Measurements from ENCODE around the gene SRPRB.
"Not testable (repeated sequence)": the region's sequence is repeated elsewhere in the genome, so short reads cannot be mapped to it uniquely, and the experiment has no call there.

The SRPRB gene

GRCh38 chr3:133779626-133780203 lies 25.9 kb upstream of the SRPRB start:
- DNase-seq: no peak

DNA sequence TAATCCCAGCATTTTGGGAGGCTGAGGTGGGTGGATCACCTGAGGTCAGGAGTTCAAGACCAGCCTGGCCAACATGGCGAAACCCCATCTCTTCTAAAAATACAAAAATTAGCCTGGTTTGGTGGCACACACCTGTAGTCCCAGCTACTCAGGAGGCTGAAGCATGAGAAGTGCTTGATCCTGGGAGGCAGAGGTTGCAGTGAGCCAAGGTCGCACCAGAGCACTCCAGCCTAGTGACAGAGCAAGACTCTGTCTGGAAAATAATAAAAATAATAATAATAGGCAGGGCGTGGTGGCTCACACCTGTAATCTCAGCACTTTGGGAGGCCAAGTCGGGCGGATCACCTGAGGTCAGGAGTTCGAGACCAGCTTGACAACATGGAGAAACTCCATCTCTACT lies 24.9 kb upstream of the SRPRB start:
- DNase-seq: not testable (repeated sequence)

- no peak for DNase-seq
Observed at GRCh38 chr3:133781570-133781969, 24.0 kb upstream of the SRPRB start.

GRCh38 chr3:133782454-133782853 lies 23.2 kb upstream of the SRPRB start:
- no peak for DNase-seq

GRCh38 chr3:133783762-133784161 lies 21.9 kb upstream of the SRPRB start:
- DNase-seq: no peak

GRCh38 chr3:133788024-133788423 lies 17.6 kb upstream of the SRPRB start:
- DNase-seq: no peak

- no peak for DNase-seq
Observed at GRCh38 chr3:133792171-133792763, 13.3 kb upstream of the SRPRB start.

DNA sequence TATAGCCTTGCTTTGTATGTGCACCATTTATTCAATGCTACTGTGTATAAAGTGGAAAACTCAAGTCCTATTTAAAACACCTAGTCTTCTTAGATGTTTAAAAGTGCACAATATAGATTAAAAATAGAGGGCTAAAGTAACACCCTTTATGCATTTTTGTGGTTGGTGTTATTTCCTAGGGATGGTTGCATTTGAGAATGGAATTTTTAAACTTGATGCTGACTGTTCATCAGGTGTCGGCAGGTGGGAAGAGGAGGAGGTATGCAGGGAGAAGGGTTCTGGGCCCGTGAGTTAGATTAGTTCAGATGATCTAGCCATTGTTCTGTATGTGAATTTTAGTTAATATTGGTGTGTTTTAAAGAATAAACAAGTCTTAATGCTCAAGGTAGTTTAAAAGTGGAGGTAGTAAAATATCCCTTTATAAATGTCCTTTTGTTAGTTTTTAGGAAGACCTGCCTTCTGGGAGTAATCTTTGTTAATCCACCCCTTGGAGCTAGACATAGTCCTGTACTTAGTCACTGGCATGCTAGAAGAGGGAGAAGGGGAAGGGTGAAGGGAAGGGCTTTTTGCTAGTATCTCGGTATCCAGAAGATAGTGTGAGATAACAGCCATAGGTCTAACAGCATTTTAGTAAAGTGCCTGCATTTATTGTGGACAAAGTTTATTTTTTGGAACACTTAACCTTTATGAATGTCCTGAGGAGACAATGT lies 8.1 kb upstream of the SRPRB start:
- DNase-seq: no peak

DNA sequence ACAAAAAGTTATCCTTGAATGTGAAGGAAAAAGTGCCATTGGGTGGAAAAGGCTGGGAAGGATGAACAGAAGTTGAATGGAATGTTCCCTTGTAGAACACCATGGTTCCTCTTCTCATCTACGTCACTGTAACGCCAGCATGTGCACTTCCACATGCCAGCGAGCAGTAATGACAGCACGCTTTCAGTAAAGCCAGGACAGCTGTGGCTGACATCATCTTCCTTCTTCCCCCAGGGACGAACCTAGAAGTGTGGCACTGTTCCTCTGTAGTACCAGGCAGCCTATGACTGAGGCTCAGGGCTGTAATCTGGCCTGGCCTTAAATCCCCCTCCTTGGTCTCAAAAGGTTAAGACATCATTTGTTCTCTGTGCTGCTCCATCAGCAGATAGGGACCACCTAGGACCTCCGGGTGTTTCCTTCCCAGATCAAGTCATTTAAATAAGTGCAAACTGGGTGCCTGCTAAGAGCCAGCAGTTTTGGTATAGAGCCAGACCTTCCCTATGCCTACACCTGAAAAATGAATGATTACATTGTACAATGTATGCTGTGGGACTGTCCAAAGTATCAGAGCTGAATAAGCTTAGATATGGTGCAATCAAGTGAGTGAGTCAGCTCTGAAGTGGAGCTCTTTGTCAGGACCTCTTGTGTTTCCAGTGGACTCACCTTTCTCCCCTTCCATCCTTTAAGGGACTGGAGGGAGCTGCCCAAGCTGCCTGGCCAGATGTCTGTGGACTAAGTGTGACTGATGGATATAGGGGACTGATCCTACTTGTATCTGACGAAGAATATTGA lies 5.6 kb upstream of the SRPRB start:
- DNase-seq: no peak

- no peak for DNase-seq
Observed at GRCh38 chr3:133803469-133803868, 2.1 kb upstream of the SRPRB start.

DNA sequence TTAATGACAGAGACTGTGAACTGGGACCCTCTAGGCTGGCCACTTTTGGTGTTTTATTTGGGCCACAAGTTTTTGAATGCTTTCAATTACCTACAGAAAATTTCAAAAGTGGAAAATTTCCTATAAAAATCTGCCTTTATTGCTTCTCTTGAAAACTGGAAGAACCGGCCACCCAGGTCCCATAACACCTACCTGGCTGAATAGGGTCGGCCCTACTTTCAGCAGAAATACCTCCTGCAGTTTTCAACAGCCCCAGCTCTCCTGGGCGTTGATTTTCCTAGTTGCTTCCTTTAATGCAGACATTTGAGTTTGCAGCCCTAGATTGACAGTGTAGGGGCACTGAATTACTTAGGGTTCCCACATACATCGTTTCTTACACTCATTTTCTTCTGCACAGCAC lies 719 bp upstream of the SRPRB start:
- no peak for DNase-seq

- no peak for DNase-seq
Observed at GRCh38 chr3:133805384-133805701, 272 bp upstream of the SRPRB start.

DNA sequence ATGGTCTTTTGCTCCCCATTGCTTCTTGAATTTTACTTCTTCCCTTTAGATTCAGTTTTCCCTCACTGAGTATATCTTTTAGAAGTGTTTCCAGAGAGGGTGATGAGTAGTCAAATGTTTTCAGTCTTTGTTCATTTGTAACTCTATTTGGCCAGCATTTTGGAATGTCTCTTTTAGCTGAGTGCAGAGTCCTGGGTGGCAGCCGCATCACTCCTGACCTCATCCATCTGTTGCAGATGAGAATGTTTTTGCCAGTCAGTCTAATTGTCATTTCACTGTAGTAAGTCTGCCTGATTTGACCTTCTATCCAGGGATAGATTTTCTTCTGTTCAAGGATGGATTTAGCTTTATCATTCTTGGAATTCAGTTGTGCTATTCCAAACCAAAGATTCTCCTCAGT lies 7.3 kb downstream of the SRPRB start:
- no peak for DNase-seq

- no peak for DNase-seq
Observed at GRCh38 chr3:133815386-133815785, 9.8 kb downstream of the SRPRB start.

DNA sequence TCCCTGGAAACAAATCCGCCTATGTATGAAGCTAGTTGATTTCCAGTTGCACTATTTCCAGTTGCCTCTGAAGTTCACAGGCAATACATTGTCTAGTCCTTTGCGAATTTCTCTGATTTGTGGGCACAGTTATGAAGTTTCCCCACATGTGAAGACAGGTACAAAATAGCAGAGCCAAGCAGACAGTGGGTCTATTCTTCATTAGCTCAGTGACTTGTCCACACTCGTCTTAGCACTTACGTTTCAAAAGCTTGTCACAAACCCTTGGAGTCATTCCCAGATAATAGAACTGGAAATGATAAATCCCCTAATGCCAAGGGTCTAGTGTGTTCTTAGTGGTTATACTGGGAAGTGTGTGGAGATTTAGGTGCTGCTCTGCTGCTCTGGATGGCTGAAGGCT lies 14.5 kb downstream of the SRPRB start:
- no peak for DNase-seq

- no peak for DNase-seq
Observed at GRCh38 chr3:133820889-133821675, 15.5 kb downstream of the SRPRB start.

- no peak for DNase-seq
Observed at GRCh38 chr3:133821767-133822638, 16.4 kb downstream of the SRPRB start.

DNA sequence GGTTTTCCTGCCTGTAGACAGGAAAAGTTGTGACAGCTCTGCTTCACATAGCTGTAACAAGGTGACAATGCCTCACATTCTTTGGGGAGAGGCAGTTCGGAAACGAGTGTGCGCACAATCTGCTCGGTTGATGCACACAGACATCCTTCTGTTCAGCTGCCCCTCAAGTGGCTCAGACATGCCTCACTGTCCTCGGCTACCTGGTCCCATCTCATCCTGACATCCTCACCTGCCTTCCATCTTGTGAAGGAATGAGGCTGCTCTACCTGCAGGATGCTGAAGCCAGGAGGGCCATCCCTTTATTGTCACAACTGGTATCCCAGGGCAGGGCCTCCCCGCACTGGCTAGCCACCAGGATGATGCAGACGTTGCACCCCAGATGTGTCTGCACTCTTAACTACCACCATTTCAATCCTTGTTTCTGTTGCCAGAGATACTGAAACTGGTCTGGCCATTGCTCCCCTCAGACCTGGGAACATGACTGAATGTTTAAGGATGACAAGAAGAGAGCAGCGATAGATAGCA lies 19.4 kb downstream of the SRPRB start:
- no peak for DNase-seq

DNA sequence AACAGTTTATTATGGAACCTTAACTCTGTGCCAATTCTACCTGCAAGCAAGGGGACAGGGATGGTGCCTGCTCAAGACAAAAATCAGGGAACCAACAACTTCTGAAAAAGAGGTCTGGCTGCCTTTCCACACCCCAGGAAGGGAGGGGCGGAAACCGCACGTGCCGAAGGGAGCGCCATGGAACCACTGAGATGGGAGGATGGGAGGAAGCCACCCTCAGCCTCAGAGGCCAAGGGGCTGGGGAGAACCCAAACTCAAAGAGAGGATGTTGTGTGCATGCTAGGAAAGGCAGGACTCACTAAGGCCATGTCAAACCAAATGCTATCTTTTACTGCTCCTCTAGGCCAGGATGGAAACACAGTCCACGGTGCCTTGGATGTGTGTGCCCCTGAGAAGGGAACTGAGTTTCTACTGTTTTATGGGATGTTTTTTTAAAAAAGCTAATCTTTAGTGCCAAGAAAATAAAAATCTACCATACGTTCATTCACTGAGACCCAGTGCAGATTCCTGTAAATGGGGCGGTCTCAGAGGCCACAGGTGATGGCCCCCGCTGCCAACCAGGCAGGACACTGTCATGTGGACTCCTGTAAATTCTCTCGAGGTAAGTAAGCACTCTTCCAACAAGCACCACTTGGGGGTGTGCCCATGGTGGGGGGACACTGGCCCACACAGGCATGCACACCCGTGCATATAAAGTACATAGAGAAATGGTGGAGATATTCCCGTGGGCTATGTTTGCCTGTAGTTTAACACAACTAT lies 20.5 kb downstream of the SRPRB start:
- DNase-seq: no peak

DNA sequence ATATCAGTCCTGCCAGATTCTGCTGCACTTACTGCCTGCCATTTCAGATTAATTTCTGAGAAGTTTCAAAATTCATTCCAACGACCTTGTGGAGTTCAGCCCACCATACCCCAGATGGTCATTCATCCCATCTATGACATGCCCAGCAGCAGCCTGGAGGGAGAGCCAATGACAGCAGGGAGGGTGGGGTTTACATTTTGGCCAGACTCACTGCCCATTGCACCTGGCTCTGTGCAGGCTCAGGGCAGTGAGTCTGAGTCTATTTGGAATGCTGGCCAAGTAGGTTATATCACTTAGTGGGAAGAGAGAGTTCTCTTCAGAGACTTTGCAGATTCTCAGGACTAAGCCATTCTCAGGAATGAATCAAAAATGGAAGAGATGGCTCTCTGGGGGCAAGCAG lies 21.5 kb downstream of the SRPRB start:
- no peak for DNase-seq

- DNase-seq: no peak
Observed at GRCh38 chr3:133827684-133828083, 22.1 kb downstream of the SRPRB start.

All from activated gamma-delta T cell treated with Interleukin-2 at 50 U/mL for 16 hours (primary cell).